Body of pancreas (tissue), 4 donors: Measurements from ENCODE around the gene POLE4.

Source experiments
- POLR2A ChIP-seq, 3 donors: fragments of 450-650 bp; IDR thresholded peaks; one replicate each; pipeline ENCODE4 v1.6.1; 2016; ENCODE audit warnings: antibody characterized with exemption in 3 of 3, mild to moderate bottlenecking in 2 of 3
- TF ChIP-seq, protein P1 (sequence below), 7 experiments: fragments of 450-650 bp in 4 of 7; fragments of 200-600 bp in 3 of 7; sonication (generic) in 3 of 7; IDR thresholded peaks; one replicate each; pipeline ENCODE4 v1.5.1; 2016 to 2019; ENCODE audit warnings: antibody characterized with exemption in 7 of 7

DNA sequence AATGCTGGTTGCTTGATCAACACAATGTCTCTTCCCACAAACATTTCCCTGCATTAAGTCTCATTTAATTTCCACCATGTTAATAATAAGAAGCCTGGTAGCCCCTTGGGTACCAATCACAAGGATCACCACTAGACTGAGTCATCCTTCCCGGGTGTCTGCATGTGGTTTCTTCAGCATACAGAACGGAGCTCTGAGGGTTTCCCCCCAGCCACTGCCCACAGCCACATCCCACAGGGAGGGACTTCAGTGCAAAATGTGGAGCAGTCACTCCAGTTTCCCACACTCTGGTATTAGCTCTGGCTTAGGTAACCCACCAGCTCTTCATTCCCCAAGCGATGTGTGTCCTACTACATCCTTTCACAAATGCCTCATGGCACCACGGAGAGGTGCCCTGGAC lies 42.7 kb upstream of the POLE4 start:
- TF ChIP-seq POLR2A (IDR thresholded peaks at IDR 0.05), result no peak
- TF ChIP-seq, protein P1, sequence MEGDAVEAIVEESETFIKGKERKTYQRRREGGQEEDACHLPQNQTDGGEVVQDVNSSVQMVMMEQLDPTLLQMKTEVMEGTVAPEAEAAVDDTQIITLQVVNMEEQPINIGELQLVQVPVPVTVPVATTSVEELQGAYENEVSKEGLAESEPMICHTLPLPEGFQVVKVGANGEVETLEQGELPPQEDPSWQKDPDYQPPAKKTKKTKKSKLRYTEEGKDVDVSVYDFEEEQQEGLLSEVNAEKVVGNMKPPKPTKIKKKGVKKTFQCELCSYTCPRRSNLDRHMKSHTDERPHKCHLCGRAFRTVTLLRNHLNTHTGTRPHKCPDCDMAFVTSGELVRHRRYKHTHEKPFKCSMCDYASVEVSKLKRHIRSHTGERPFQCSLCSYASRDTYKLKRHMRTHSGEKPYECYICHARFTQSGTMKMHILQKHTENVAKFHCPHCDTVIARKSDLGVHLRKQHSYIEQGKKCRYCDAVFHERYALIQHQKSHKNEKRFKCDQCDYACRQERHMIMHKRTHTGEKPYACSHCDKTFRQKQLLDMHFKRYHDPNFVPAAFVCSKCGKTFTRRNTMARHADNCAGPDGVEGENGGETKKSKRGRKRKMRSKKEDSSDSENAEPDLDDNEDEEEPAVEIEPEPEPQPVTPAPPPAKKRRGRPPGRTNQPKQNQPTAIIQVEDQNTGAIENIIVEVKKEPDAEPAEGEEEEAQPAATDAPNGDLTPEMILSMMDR (IDR thresholded peaks at IDR 0.05), result no peak
